HepG2 (cell line): ENCODE results near the gene CPEB3. TPM values are rescaled to one million over a fixed set of nuclear protein-coding genes. Genes with fewer than 3 reads are reported as not detected.
A peak's percentile ranks its signal among the peaks of the same experiment; 100 is the strongest.

ENCODE experiments used
- ATAC-seq: fragments of 200-7000 bp; cut with Tn5 transposase; 3 replicates; pipeline ENCODE4 v1.9.1; 2020; ENCODE audit warnings: mild to moderate bottlenecking, moderate library complexity
- BruUV-seq: library from RNA; stranded (reverse); fragments of 400-500 nt; replicated peaks from 2 replicates; lab custom pipeline; 2021; lab: Mats Ljungman, UMichigan
- CTCF ChIA-PET: fragments of 300-600 bp; formaldehyde crosslinking; extraction: SDS; loops from one replicate; lab custom pipeline; 2021; ENCODE audit warnings: low total read pairs, inconsistent platforms, low intra/inter-chr PET ratio; lab: Yijun Ruan, JAX
- POLR2A ChIA-PET: fragments of 350-600 bp; sonication (Branson Sonifier 250); formaldehyde crosslinking; loops from one replicate; lab custom pipeline; 2020; ENCODE audit warnings: antibody characterized with exemption, inconsistent platforms; lab: Yijun Ruan, JAX
- DNase-seq: peaks from one replicate; pipeline ENCODE4 v3.0.0-alpha.2; 2015; ENCODE audit warnings: low spot score
- FAIRE-seq: peaks from 3 replicates; lab custom pipeline; 2011; peaks lifted over from hg19 to GRCh38; lab: Jason Lieb, UNC
- H2AFZ ChIP-seq: one replicate; pipeline ENCODE4 v1.6.1; 2011; ENCODE audit warnings: low read length, inconsistent platforms
- H3K27ac ChIP-seq: fragments of 300-600 bp; 3 replicates; pipeline ENCODE4 v1.8.0; 2011; ENCODE audit warnings: mixed run types, mild to moderate bottlenecking, mixed read lengths, low read length, inconsistent platforms; ENCODE audit not compliant: insufficient read depth; ENCODE audit errors: extremely low read length
- H3K27me3 ChIP-seq, 2 experiments: fragments of 200-600 bp in 1 of 2; 2 replicates in 1 of 2; 3 replicates in 1 of 2; pipeline versions ENCODE4 v1.6.0 to v1.8.0; 2011; ENCODE audit warnings: low read length in 2 of 2, mild to moderate bottlenecking in 2 of 2, moderate library complexity in 2 of 2, inconsistent platforms in 1 of 2; ENCODE audit not compliant: insufficient read depth in 2 of 2, control insufficient read depth in 1 of 2
- H3K36me3 ChIP-seq, 2 experiments: fragments of 200-600 bp in 1 of 2; replicated peaks in 1 of 2; 2 replicates in 1 of 2; 3 replicates in 1 of 2; pipeline versions ENCODE4 v1.5.1 to v1.8.0; 2011; ENCODE audit warnings: low read length in 2 of 2, inconsistent platforms in 1 of 2; ENCODE audit not compliant: insufficient read depth in 2 of 2, control insufficient read depth in 1 of 2
- H3K4me1 ChIP-seq: 2 replicates; pipeline ENCODE4 v1.5.1; 2012; ENCODE audit warnings: low read length, inconsistent platforms; ENCODE audit not compliant: insufficient read depth
- H3K4me2 ChIP-seq: 2 replicates; pipeline ENCODE4 v1.6.0; 2011; ENCODE audit warnings: low read depth, low read length, inconsistent platforms
- H3K4me3 ChIP-seq, 3 experiments: fragments of 200-600 bp in 1 of 3; sonication (generic), shearing (Covaris generic) in 1 of 3; replicated peaks in 1 of 3; 2 replicates each; pipeline ENCODE4 v1.5.1; 2011 to 2016; ENCODE audit warnings: low read length in 3 of 3, inconsistent platforms in 2 of 3, low read depth in 2 of 3, mild to moderate bottlenecking in 2 of 3, control low read depth in 1 of 3, mixed read lengths in 1 of 3; ENCODE audit not compliant: insufficient read depth in 1 of 3
- H3K79me2 ChIP-seq: one replicate; pipeline ENCODE4 v1.6.1; 2011; ENCODE audit warnings: low read length, inconsistent platforms; ENCODE audit not compliant: insufficient read depth
- H3K9ac ChIP-seq: 2 replicates; pipeline ENCODE4 v1.6.0; 2011; ENCODE audit warnings: mild to moderate bottlenecking, low read depth, low read length, inconsistent platforms; ENCODE audit not compliant: insufficient read depth
- H3K9me3 ChIP-seq: 2 replicates; pipeline ENCODE4 v1.5.1; 2012; ENCODE audit warnings: mild to moderate bottlenecking, low read length
- H4K20me1 ChIP-seq: 2 replicates; pipeline ENCODE4 v1.6.0; 2011; ENCODE audit warnings: inconsistent platforms, mild to moderate bottlenecking, low read length, moderate library complexity; ENCODE audit not compliant: insufficient read depth
- FOSL1 ChIP-seq: sonication (generic); formaldehyde crosslinking; IDR thresholded peaks from 2 replicates; pipeline ENCODE4 v1.9.0; 2021; ENCODE audit warnings: missing genetic modification reagents, borderline replicate concordance
- SMC3 ChIP-seq: IDR thresholded peaks from 2 replicates; pipeline ENCODE4 v1.6.1; 2011; ENCODE audit warnings: low read length, improper control_type of control experiment
- STAG1 ChIP-seq: sonication (generic); formaldehyde crosslinking; IDR thresholded peaks from 2 replicates; pipeline ENCODE4 v1.4.0; 2020; ENCODE audit warnings: missing genetic modification reagents
- TEAD3 ChIP-seq: optimal IDR thresholded peaks from 2 replicates; pipeline ENCODE3; 2016; ENCODE audit warnings: borderline replicate concordance
- ZBTB7B ChIP-seq: sonication (generic); formaldehyde crosslinking; IDR thresholded peaks from 2 replicates; pipeline ENCODE4 v1.4.0; 2020; ENCODE audit warnings: missing genetic modification reagents
- ZMYM3 ChIP-seq: sonication (generic); formaldehyde crosslinking; IDR thresholded peaks from 2 replicates; pipeline ENCODE4 v1.5.1; 2020; ENCODE audit warnings: mild to moderate bottlenecking, missing genetic modification reagents
- ZNF850 ChIP-seq: sonication (generic); formaldehyde crosslinking; conservative IDR thresholded peaks from 2 replicates; pipeline ENCODE4 v1.9.0; 2021; ENCODE audit warnings: mild to moderate bottlenecking, missing genetic modification reagents
- WGBS: methylation state at CpG from one replicate; pipeline ENCODE4 v1.1.6; 2017; ENCODE audit warnings: low lambda C conversion rate; 5-methylcytosine and 5-hydroxymethylcytosine counted together
- in situ Hi-C: cut with HindIII; loops from 2 replicates; pipeline ENCODE4 v1.10.0; 2017; ENCODE audit warnings: low pct_unique_long_range_greater_than_20kb; ENCODE audit not compliant: extremely low pct_ligation_motif_present
- intact Hi-C: fragments of 100-400 bp; cut with micrococcal nuclease; formaldehyde crosslinking; loops from one replicate; pipeline ENCODE4 v1.10.0; 2022; ENCODE audit not compliant: unreplicated experiment
- polyA plus RNA-seq, 8 experiments: library from polyadenylated mRNA; depleted of rRNA in 3 of 8; stranded (reverse) in 7 of 8; unstranded in 1 of 8; fragments of >200 nt; fragmentation: Illumina TruSeq in 4 of 8; extraction: Trizol in 4 of 8; gene quantifications; 2 replicates each; pipeline versions ENCODE4 v1.2.1 to v1.2.3, GENCODE V29; 2011 to 2016; ENCODE audit warnings: low read depth in 4 of 8, missing spikeins in 1 of 8, mixed read lengths in 1 of 8; ENCODE audit not compliant: insufficient read depth in 1 of 8
- total RNA-seq, 5 experiments: library from RNA; depleted of rRNA; stranded (reverse); fragments of >200 nt; fragmentation: Illumina TruSeq; extraction: Trizol; gene quantifications; 2 replicates each; pipeline ENCODE4 v1.2.3, GENCODE V29; 2016; ENCODE audit warnings: low read depth in 1 of 5
- TF ChIP-seq, protein P1 (sequence below): sonication (generic); formaldehyde crosslinking; IDR thresholded peaks from 2 replicates; pipeline ENCODE4 v1.4.0; 2020; ENCODE audit warnings: missing genetic modification reagents
- TF ChIP-seq, protein P2 (sequence below): sonication (generic); formaldehyde crosslinking; IDR thresholded peaks from 2 replicates; pipeline ENCODE4 v1.4.0; 2020; ENCODE audit warnings: missing genetic modification reagents, borderline replicate concordance
- TF ChIP-seq, protein P3 (sequence below): sonication (generic); formaldehyde crosslinking; IDR thresholded peaks from 2 replicates; pipeline ENCODE4 v1.4.0; 2020; ENCODE audit warnings: low read depth, mild to moderate bottlenecking, missing genetic modification reagents
- TF ChIP-seq, protein P4 (sequence below): IDR thresholded peaks from 2 replicates; pipeline ENCODE4 v1.4.0; 2020; ENCODE audit warnings: mild to moderate bottlenecking, missing genetic modification reagents

CPEB3 gene
- total and polyA plus RNA-seq, 2 of the 13 experiments (the other 11 are each of a cell fraction or from before 2014, with no cell fraction given), result 0.66 to 0.70 TPM

DNA sequence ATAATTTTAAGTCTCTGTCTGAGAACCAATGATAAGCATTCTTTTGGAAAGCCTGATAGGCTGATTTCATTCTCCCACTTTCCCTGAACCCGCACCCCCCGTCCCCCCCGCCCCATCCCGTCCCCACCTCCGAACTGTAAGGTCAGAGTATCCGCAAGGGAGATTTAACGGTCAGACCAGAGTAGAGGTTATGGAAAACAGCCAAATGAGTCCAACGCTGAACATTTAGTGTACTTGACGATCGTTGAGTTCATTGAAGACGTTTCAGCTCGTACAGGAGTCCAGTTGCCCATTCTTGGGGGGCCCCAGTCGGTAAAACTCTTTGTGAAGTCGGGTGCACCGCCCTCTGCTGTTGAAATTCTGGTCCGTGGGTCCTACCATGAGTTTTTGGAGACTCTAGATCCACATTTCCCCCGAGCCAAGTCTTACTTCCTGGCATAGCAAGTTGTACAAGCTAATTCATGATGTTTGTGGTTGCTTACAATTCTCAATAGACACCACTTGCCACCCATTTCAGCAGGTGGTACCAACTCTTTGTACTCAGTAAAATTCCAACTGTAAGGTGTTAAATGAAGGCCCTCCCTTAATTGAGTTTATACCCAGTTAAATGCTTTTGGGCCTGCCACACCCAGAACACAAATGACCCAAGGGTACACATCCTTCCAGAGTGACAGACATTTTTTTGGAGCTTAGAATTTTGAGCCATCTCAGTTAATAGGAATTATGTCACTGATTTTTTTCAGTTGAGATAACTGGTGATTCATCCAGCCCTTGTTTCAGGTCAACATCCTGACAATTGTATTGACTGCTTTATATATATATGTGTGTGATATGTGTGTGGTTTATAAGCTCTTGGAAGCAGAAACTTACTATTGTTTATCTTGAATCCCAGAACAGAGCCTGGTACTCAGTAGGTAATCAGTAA is 1.3 kb upstream of the CPEB3 start:
- peak overlapping the region; percentile 73 for H3K4me2 ChIP-seq
- DNase-seq (peak; percentile 28), ATAC-seq (no peak), FAIRE-seq (peak; percentile 77)
- H3K79me2 ChIP-seq, result peaks cover 48% of the 10 kb centered on the region
- peak overlapping the region; percentile 32 for H2AFZ ChIP-seq
- no peaks in the 10 kb centered on the region for H3K9me3 ChIP-seq
- TSS peak; percentile 53 for BruUV-seq
- peaks cover 5% of the 10 kb centered on the region for H4K20me1 ChIP-seq
- H3K36me3 ChIP-seq, result peaks cover 0 to 16% of the 10 kb centered on the region in 2 experiments; a peak in 2 of 5 replicates
- H3K9ac ChIP-seq, result peak overlapping the region; percentile 94
- in situ Hi-C loops (loop anchor here (5.0 kb wide), 2 partner anchors 50 to 205 kb away; no protein-coding TSS in a partner anchor), intact Hi-C loops (loop anchor here (1.0 to 5.0 kb wide), 5 partner anchors 52 to 205 kb away; no protein-coding TSS in a partner anchor)
- peaks cover 28% of the 10 kb centered on the region for H3K4me1 ChIP-seq
- peak overlapping the region; percentile 90 for H3K27ac ChIP-seq
- WGBS, result 1% methylated on average over 17 of the region's 17 CpGs
- ChIA-PET POLR2A (interaction anchor here (1.4 to 4.3 kb wide), 3 partner anchors 23 to 190 kb away, joined by 3 to 47 read pairs (median 4); no protein-coding TSS in a partner anchor), CTCF (interaction anchor here (1.2 kb wide), 1 partner anchor 204 kb away, joined by 8 read pairs; no protein-coding TSS in a partner anchor)
- peak overlapping the region; percentile 90 to 100 (median 99) for H3K4me3 ChIP-seq
- no peaks in the 10 kb centered on the region; a peak in 2 of 5 replicates for H3K27me3 ChIP-seq
- TF ChIP-seq, protein P1, sequence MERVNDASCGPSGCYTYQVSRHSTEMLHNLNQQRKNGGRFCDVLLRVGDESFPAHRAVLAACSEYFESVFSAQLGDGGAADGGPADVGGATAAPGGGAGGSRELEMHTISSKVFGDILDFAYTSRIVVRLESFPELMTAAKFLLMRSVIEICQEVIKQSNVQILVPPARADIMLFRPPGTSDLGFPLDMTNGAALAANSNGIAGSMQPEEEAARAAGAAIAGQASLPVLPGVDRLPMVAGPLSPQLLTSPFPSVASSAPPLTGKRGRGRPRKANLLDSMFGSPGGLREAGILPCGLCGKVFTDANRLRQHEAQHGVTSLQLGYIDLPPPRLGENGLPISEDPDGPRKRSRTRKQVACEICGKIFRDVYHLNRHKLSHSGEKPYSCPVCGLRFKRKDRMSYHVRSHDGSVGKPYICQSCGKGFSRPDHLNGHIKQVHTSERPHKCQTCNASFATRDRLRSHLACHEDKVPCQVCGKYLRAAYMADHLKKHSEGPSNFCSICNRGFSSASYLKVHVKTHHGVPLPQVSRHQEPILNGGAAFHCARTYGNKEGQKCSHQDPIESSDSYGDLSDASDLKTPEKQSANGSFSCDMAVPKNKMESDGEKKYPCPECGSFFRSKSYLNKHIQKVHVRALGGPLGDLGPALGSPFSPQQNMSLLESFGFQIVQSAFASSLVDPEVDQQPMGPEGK, result peak; percentile 79
- TF ChIP-seq SMC3 (peak; percentile 33; the same call in 1 of the 2 replicates), TEAD3 (CRISPR knock-in tag) (peak; percentile 10), ZBTB7B (CRISPR knock-in tag) (no peak), ZMYM3 (CRISPR knock-in tag) (no peak), STAG1 (CRISPR knock-in tag) (peak; percentile 42), FOSL1 (CRISPR knock-in tag) (no peak), ZNF850 (CRISPR knock-in tag) (0 out of 2 replicates have a peak, but pooled peaks have one; percentile 11)
- TF ChIP-seq, protein P2, sequence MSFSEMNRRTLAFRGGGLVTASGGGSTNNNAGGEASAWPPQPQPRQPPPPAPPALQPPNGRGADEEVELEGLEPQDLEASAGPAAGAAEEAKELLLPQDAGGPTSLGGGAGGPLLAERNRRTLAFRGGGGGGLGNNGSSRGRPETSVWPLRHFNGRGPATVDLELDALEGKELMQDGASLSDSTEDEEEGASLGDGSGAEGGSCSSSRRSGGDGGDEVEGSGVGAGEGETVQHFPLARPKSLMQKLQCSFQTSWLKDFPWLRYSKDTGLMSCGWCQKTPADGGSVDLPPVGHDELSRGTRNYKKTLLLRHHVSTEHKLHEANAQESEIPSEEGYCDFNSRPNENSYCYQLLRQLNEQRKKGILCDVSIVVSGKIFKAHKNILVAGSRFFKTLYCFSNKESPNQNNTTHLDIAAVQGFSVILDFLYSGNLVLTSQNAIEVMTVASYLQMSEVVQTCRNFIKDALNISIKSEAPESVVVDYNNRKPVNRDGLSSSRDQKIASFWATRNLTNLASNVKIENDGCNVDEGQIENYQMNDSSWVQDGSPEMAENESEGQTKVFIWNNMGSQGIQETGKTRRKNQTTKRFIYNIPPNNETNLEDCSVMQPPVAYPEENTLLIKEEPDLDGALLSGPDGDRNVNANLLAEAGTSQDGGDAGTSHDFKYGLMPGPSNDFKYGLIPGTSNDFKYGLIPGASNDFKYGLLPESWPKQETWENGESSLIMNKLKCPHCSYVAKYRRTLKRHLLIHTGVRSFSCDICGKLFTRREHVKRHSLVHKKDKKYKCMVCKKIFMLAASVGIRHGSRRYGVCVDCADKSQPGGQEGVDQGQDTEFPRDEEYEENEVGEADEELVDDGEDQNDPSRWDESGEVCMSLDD (CRISPR knock-in tag), result peak; percentile 52; the same call in 1 of the 2 replicates
- TF ChIP-seq, protein P3, sequence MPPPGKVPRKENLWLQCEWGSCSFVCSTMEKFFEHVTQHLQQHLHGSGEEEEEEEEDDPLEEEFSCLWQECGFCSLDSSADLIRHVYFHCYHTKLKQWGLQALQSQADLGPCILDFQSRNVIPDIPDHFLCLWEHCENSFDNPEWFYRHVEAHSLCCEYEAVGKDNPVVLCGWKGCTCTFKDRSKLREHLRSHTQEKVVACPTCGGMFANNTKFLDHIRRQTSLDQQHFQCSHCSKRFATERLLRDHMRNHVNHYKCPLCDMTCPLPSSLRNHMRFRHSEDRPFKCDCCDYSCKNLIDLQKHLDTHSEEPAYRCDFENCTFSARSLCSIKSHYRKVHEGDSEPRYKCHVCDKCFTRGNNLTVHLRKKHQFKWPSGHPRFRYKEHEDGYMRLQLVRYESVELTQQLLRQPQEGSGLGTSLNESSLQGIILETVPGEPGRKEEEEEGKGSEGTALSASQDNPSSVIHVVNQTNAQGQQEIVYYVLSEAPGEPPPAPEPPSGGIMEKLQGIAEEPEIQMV (CRISPR knock-in tag), result no peak
- TF ChIP-seq, protein P4, sequence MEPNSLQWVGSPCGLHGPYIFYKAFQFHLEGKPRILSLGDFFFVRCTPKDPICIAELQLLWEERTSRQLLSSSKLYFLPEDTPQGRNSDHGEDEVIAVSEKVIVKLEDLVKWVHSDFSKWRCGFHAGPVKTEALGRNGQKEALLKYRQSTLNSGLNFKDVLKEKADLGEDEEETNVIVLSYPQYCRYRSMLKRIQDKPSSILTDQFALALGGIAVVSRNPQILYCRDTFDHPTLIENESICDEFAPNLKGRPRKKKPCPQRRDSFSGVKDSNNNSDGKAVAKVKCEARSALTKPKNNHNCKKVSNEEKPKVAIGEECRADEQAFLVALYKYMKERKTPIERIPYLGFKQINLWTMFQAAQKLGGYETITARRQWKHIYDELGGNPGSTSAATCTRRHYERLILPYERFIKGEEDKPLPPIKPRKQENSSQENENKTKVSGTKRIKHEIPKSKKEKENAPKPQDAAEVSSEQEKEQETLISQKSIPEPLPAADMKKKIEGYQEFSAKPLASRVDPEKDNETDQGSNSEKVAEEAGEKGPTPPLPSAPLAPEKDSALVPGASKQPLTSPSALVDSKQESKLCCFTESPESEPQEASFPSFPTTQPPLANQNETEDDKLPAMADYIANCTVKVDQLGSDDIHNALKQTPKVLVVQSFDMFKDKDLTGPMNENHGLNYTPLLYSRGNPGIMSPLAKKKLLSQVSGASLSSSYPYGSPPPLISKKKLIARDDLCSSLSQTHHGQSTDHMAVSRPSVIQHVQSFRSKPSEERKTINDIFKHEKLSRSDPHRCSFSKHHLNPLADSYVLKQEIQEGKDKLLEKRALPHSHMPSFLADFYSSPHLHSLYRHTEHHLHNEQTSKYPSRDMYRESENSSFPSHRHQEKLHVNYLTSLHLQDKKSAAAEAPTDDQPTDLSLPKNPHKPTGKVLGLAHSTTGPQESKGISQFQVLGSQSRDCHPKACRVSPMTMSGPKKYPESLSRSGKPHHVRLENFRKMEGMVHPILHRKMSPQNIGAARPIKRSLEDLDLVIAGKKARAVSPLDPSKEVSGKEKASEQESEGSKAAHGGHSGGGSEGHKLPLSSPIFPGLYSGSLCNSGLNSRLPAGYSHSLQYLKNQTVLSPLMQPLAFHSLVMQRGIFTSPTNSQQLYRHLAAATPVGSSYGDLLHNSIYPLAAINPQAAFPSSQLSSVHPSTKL, result peak; percentile 7; the same call in 1 of the 2 replicates
